Hepatocyte (in vitro differentiated cells): ENCODE data around the gene EIF3A. TPM values are rescaled to one million over a fixed set of nuclear protein-coding genes. Genes with fewer than 3 reads are reported as not detected.
"Not testable (repeated sequence)": the region's sequence is repeated elsewhere in the genome, so short reads cannot be mapped to it uniquely, and the experiment has no call there.

ENCODE experiments used
- DNase-seq: peaks from one replicate; pipeline ENCODE4 v3.0.0-alpha.2; 2016; ENCODE audit warnings: low spot score
- H2AFZ ChIP-seq: fragments of 200-600 bp; sonication (generic); 2 replicates; pipeline ENCODE4 v1.6.0; 2016; ENCODE audit warnings: antibody characterized with exemption, mild to moderate bottlenecking
- H3K27ac ChIP-seq: fragments of 200-600 bp; sonication (generic); 2 replicates; pipeline ENCODE4 v1.5.1; 2016; ENCODE audit warnings: mild to moderate bottlenecking
- H3K27me3 ChIP-seq: fragments of 200-600 bp; sonication (generic); 2 replicates; pipeline ENCODE4 v1.6.1; 2016
- H3K36me3 ChIP-seq: fragments of 200-600 bp; sonication (generic); replicated peaks from 2 replicates; pipeline ENCODE4 v1.5.1; 2016; ENCODE audit warnings: low read depth; ENCODE audit not compliant: insufficient read depth
- H3K4me1 ChIP-seq: fragments of 200-600 bp; sonication (generic); 2 replicates; pipeline ENCODE4 v1.5.1; 2016; ENCODE audit warnings: mild to moderate bottlenecking, moderate library complexity; ENCODE audit not compliant: insufficient read depth
- H3K4me2 ChIP-seq: fragments of 200-600 bp; sonication (generic); 2 replicates; pipeline ENCODE4 v1.6.0; 2016
- H3K4me3 ChIP-seq: fragments of 200-600 bp; sonication (generic); 2 replicates; pipeline ENCODE4 v1.5.1; 2016; ENCODE audit warnings: mild to moderate bottlenecking
- H3K79me2 ChIP-seq: fragments of 200-600 bp; sonication (generic); 2 replicates; pipeline ENCODE4 v1.6.0; 2017; ENCODE audit warnings: mild to moderate bottlenecking
- H3K9me2 ChIP-seq: fragments of 200-600 bp; sonication (generic); replicated peaks from 2 replicates; pipeline ENCODE4 v1.6.0; 2017; ENCODE audit warnings: mild to moderate bottlenecking; ENCODE audit not compliant: insufficient read depth
- H3K9me3 ChIP-seq: fragments of 200-600 bp; sonication (generic); 2 replicates; pipeline ENCODE4 v1.5.1; 2016; ENCODE audit warnings: low read depth, mild to moderate bottlenecking
- H4K20me1 ChIP-seq: fragments of 200-600 bp; sonication (generic); 2 replicates; pipeline ENCODE4 v1.6.0; 2016; ENCODE audit warnings: mild to moderate bottlenecking; ENCODE audit not compliant: insufficient read depth, poor library complexity, severe bottlenecking
- CTCF ChIP-seq: fragments of 200-600 bp; sonication (generic); IDR thresholded peaks from 2 replicates; pipeline ENCODE4 v1.5.1; 2016; ENCODE audit warnings: antibody characterized with exemption, mild to moderate bottlenecking; ENCODE audit not compliant: poor library complexity
- EZH2 ChIP-seq: fragments of 200-600 bp; sonication (generic); IDR thresholded peaks from 2 replicates; pipeline ENCODE4 v1.6.1; 2016; ENCODE audit warnings: antibody characterized with exemption, mild to moderate bottlenecking, borderline replicate concordance
- EZH2phosphoT487 ChIP-seq: fragments of 200-600 bp; sonication (generic); IDR thresholded peaks from one replicate; pipeline ENCODE4 v1.6.1; 2018; ENCODE audit warnings: antibody characterized with exemption, mild to moderate bottlenecking, low read depth, moderate library complexity; ENCODE audit not compliant: unreplicated experiment, severe bottlenecking
- WGBS: methylation state at CpG from one replicate; pipeline ENCODE4 v1.1.6; 2016; ENCODE audit warnings: low lambda C conversion rate; ENCODE audit errors: missing lambda C conversion rate; 5-methylcytosine and 5-hydroxymethylcytosine counted together
- polyA plus RNA-seq: library from polyadenylated mRNA; unstranded; fragments of >200 nt; fragmentation: Nextera tagmentation; extraction: Ambion mirVana; gene quantifications from 2 replicates; pipeline ENCODE4 v1.2.1, GENCODE V29; 2016
- total RNA-seq: library from RNA; depleted of rRNA; stranded (reverse); fragments of >200 nt; gene quantifications from 2 replicates; pipeline ENCODE4 v1.2.3, GENCODE V29; 2014

EIF3A gene
- total and polyA plus RNA-seq, 2 experiments from 2014 or later, result 56.6 to 93.7 TPM

GRCh38 chr10:119113751-119114732 is 33.4 kb upstream of the EIF3A start:
- WGBS, result 71% methylated on average over 11 of the region's 11 CpGs
- Histone ChIP-seq H3K4me2 (peak overlapping the region; percentile 50), H3K9me3 (no peaks in the 10 kb centered on the region), H3K27me3 (no peaks in the 10 kb centered on the region), H2AFZ (no peak overlapping the region), H3K9me2 (no peaks in the 10 kb centered on the region), H3K27ac (peak overlapping the region; percentile 86), H4K20me1 (no peaks in the 10 kb centered on the region), H3K4me1 (peaks cover 18% of the 10 kb centered on the region), H3K4me3 (no peak overlapping the region), H3K36me3 (no peaks in the 10 kb centered on the region), H3K79me2 (peaks cover 7% of the 10 kb centered on the region)
- DNase-seq, result peak; percentile 82
- TF ChIP-seq EZH2, result no peak

GRCh38 chr10:119112056-119112455 is 31.4 kb upstream of the EIF3A start:
- H4K20me1 ChIP-seq, result no peaks in the 10 kb centered on the region
- H3K9me3 ChIP-seq, result no peaks in the 10 kb centered on the region
- no peak overlapping the region for H2AFZ ChIP-seq
- H3K79me2 ChIP-seq, result peaks cover 7% of the 10 kb centered on the region
- no peaks in the 10 kb centered on the region for H3K36me3 ChIP-seq
- H3K27me3 ChIP-seq, result no peaks in the 10 kb centered on the region
- TF ChIP-seq CTCF (no peak), EZH2phosphoT487 (no peak), EZH2 (no peak)
- DNase-seq, result no peak
- H3K9me2 ChIP-seq, result no peaks in the 10 kb centered on the region
- 85% methylated on average over 4 of the region's 4 CpGs for WGBS
- peak overlapping the region; percentile 25 for H3K27ac ChIP-seq
- H3K4me1 ChIP-seq, result peaks cover 18% of the 10 kb centered on the region
- no peak overlapping the region for H3K4me2 ChIP-seq
- H3K4me3 ChIP-seq, result no peak overlapping the region

DNA sequence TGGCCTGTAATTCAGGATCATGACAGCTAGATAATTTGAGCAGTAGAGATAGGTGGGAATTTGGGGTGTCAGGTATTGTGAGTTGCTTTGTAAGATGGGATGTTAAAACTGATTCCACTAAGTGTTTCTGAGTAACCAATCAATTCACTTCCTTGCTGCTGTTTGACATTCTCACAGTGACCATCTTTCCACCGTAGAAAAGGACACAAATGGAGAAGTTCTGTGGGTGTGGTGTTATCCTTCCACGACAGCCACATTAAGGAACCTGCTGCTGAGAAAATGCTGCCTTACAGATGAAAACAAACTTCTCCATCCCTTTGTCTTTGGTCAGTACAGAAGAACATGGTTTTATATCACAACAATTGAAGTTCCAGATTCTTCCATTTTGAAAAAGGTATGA is 27.2 kb upstream of the EIF3A start:
- H2AFZ ChIP-seq, H3K27me3 ChIP-seq, H3K27ac ChIP-seq, H4K20me1 ChIP-seq, DNase-seq, H3K36me3 ChIP-seq, H3K4me3 ChIP-seq, H3K4me2 ChIP-seq, H3K9me2 ChIP-seq, H3K9me3 ChIP-seq: not testable (repeated sequence)
- WGBS, result 94% methylated on average over 2 of the region's 2 CpGs
- peaks cover 10% of the 10 kb centered on the region for H3K4me1 ChIP-seq
- peaks cover 29% of the 10 kb centered on the region for H3K79me2 ChIP-seq

DNA sequence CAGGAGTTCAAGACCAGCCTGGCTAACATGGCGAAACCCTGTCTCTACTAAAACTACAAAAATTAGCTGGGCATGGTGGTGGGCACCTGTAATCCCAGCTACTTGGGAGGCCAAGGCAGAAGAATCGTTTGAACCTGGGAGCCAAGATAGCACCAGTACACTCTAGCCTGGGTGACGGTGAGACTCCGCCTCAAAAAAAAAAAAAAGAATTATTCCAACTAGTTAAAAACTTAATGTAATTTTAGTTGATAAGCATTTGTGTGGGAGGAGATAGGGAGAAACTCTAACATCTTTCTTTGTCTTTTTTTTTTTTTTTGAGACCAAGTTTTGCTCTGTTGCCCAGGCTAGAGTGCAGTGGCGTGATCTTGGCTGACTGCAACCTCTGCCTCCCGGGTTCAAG is 26.5 kb upstream of the EIF3A start:
- H3K9me3 ChIP-seq, H3K4me3 ChIP-seq, H3K4me2 ChIP-seq, H3K9me2 ChIP-seq, H3K36me3 ChIP-seq, H4K20me1 ChIP-seq, H2AFZ ChIP-seq, H3K27ac ChIP-seq, DNase-seq, H3K27me3 ChIP-seq: not testable (repeated sequence)
- peaks cover 10% of the 10 kb centered on the region for H3K4me1 ChIP-seq
- 99% methylated on average over 6 of the region's 6 CpGs for WGBS
- peaks cover 29% of the 10 kb centered on the region for H3K79me2 ChIP-seq

- peaks cover 29% of the 10 kb centered on the region for H3K79me2 ChIP-seq
- H3K4me2 ChIP-seq, result peak overlapping the region; percentile 94
- not testable (repeated sequence) for H3K27ac ChIP-seq, DNase-seq, H2AFZ ChIP-seq, H3K4me3 ChIP-seq, H4K20me1 ChIP-seq, H3K36me3 ChIP-seq, H3K27me3 ChIP-seq, H3K9me2 ChIP-seq, H3K9me3 ChIP-seq
- H3K4me1 ChIP-seq, result peaks cover 10% of the 10 kb centered on the region
- WGBS, result 98% methylated on average over 7 of the region's 7 CpGs
Measured at GRCh38 chr10:119105899-119106298, 25.3 kb upstream of the EIF3A start.
